HG02938 (cell line): ENCODE measurements around the gene PDE8B.

Source experiments
- ATAC-seq: cut with Tn5 transposase; IDR thresholded peaks from one replicate; pipeline ENCODE4 v1.9.1; 2021; ENCODE audit warnings: mild to moderate bottlenecking, moderate library complexity; ENCODE audit not compliant: unreplicated experiment

Gene PDE8B

GRCh38 chr5:77282337-77283027 is 72.0 kb downstream of the PDE8B start:
- ATAC-seq = no peak

- ATAC-seq = no peak
Measured at GRCh38 chr5:77285251-77285841, 74.9 kb downstream of the PDE8B start.

GRCh38 chr5:77292026-77292757 is 81.7 kb downstream of the PDE8B start:
- ATAC-seq = no peak

- ATAC-seq = no peak
Measured at GRCh38 chr5:77294185-77294584, 83.7 kb downstream of the PDE8B start.

- ATAC-seq = no peak
Measured at GRCh38 chr5:77295863-77296378, 85.4 kb downstream of the PDE8B start.

GRCh38 chr5:77298146-77298545 is 87.7 kb downstream of the PDE8B start:
- ATAC-seq = no peak

GRCh38 chr5:77300451-77300850 is 90.0 kb downstream of the PDE8B start:
- no peak for ATAC-seq

GRCh38 chr5:77301447-77301883 is 91.0 kb downstream of the PDE8B start:
- no peak for ATAC-seq

GRCh38 chr5:77302247-77302646 is 91.8 kb downstream of the PDE8B start:
- no peak for ATAC-seq

- no peak for ATAC-seq
Measured at GRCh38 chr5:77302653-77303052, 92.2 kb downstream of the PDE8B start.

- ATAC-seq = no peak
Measured at GRCh38 chr5:77304388-77304787, 93.9 kb downstream of the PDE8B start.

GRCh38 chr5:77305222-77305846 is 94.9 kb downstream of the PDE8B start:
- no peak for ATAC-seq

GRCh38 chr5:77305956-77306355 is 95.5 kb downstream of the PDE8B start:
- no peak for ATAC-seq

- no peak for ATAC-seq
Measured at GRCh38 chr5:77306531-77306930, 96.1 kb downstream of the PDE8B start.

- ATAC-seq = no peak
Measured at GRCh38 chr5:77308154-77308960, 97.9 kb downstream of the PDE8B start.

GRCh38 chr5:77309140-77309539 is 98.7 kb downstream of the PDE8B start:
- ATAC-seq = no peak

GRCh38 chr5:77310494-77311213 is 100.2 kb downstream of the PDE8B start:
- ATAC-seq = no peak

GRCh38 chr5:77311214-77311571 is 100.7 kb downstream of the PDE8B start:
- no peak for ATAC-seq

- ATAC-seq = no peak
Measured at GRCh38 chr5:77312413-77312812, 101.9 kb downstream of the PDE8B start.
